Testis (tissue), 2 donors: ENCODE data around the gene HSF2BP.
"Not testable (repeated sequence)": the region's sequence is repeated elsewhere in the genome, so short reads cannot be mapped to it uniquely, and the experiment has no call there.

Experiments used
- POLR2A ChIP-seq: fragments of 450-650 bp; IDR thresholded peaks from one replicate; pipeline ENCODE4 v1.6.1; 2017; ENCODE audit warnings: antibody characterized with exemption, mild to moderate bottlenecking, moderate library complexity
- TF ChIP-seq, protein P1 (sequence below), 3 experiments: fragments of 450-650 bp in 2 of 3; fragments of 200-600 bp in 1 of 3; sonication (generic) in 1 of 3; IDR thresholded peaks; one replicate each; pipeline ENCODE4 v1.5.1; 2016 to 2019; ENCODE audit warnings: antibody characterized with exemption in 3 of 3, mild to moderate bottlenecking in 2 of 3, moderate library complexity in 1 of 3

DNA sequence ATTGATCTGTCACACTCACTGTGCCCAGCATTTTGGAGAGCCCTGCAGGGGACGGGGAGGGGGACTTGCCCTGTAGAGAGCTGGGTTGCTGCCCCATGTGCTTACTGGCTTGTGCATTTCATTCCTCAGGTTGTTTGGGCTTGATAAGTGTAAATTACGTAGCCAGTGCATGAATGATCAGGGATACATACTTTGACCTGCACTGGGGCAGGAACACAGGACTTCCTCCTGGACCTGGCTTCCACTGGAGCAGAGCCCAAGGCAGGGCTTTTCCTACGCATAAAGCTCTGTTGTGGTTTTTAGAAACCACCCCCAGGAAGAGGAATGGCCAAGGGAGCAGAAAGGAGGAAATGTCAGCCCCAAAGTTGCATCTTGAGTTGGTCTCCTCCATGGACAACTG is 144.5 kb downstream of the HSF2BP start:
- not testable (repeated sequence) for TF ChIP-seq POLR2A
- TF ChIP-seq, protein P1, sequence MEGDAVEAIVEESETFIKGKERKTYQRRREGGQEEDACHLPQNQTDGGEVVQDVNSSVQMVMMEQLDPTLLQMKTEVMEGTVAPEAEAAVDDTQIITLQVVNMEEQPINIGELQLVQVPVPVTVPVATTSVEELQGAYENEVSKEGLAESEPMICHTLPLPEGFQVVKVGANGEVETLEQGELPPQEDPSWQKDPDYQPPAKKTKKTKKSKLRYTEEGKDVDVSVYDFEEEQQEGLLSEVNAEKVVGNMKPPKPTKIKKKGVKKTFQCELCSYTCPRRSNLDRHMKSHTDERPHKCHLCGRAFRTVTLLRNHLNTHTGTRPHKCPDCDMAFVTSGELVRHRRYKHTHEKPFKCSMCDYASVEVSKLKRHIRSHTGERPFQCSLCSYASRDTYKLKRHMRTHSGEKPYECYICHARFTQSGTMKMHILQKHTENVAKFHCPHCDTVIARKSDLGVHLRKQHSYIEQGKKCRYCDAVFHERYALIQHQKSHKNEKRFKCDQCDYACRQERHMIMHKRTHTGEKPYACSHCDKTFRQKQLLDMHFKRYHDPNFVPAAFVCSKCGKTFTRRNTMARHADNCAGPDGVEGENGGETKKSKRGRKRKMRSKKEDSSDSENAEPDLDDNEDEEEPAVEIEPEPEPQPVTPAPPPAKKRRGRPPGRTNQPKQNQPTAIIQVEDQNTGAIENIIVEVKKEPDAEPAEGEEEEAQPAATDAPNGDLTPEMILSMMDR (IDR thresholded peaks at IDR 0.05): not testable (repeated sequence)
